ENCODE measurements around the gene USP44.
"Not testable (repeated sequence)": the region's sequence is repeated elsewhere in the genome, so short reads cannot be mapped to it uniquely, and the experiment has no call there.

Gene USP44

GRCh38 chr12:95484524-95484923 lies 66.8 kb downstream of the USP44 start:
- peak; percentile 38 for DNase-seq (ENCODE audit: low read depth)
- no peak overlapping the region for H3K4me3 ChIP-seq (ENCODE audit: control insufficient read depth, low read depth, low read length)
- TF ChIP-seq, protein P1, sequence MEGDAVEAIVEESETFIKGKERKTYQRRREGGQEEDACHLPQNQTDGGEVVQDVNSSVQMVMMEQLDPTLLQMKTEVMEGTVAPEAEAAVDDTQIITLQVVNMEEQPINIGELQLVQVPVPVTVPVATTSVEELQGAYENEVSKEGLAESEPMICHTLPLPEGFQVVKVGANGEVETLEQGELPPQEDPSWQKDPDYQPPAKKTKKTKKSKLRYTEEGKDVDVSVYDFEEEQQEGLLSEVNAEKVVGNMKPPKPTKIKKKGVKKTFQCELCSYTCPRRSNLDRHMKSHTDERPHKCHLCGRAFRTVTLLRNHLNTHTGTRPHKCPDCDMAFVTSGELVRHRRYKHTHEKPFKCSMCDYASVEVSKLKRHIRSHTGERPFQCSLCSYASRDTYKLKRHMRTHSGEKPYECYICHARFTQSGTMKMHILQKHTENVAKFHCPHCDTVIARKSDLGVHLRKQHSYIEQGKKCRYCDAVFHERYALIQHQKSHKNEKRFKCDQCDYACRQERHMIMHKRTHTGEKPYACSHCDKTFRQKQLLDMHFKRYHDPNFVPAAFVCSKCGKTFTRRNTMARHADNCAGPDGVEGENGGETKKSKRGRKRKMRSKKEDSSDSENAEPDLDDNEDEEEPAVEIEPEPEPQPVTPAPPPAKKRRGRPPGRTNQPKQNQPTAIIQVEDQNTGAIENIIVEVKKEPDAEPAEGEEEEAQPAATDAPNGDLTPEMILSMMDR (conservative IDR thresholded peaks at IDR 0.05; ENCODE audit: control insufficient read depth, insufficient read depth, low read depth, low read length): no peak

DNA sequence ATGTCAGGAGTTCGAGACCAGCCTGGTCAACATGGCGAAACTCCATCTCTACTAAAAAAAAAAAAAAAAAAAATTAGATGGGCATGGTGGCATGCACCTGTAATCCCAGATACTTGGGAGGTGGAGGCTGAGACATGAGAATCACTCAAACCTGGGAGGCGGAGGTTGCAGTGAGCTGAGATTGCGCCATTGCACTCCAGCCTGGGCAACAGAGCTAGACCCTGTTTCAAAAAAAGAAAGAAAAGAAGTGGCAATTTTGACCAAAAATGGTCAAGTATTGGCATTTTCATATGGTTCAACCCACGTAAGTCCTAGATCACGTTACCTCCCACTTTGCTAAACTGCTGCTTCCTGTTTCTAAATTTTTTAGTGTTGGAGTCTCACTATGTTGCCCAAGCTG lies 68.7 kb downstream of the USP44 start:
- DNase-seq (ENCODE audit: low read depth); H3K4me3 ChIP-seq (ENCODE audit: control insufficient read depth, low read depth, low read length): not testable (repeated sequence)

DNA sequence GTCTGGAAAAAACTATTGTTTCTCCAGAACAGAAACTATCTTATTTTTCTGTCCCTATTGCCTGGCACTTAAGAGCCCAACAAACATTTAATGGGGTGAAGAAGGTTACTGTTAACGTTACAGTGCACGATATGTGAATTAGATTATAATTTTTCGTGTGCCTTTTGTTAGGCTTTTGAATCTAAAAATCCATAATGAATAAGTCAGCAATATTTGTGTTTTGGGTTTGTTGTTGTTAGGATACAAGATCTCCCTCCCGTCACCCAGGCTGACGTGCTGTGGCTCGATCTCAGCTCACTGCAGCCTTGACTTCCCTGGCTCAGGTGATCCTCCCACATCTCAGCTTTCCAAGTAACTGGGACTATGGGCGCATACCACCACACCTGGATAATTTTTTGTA lies 69.4 kb downstream of the USP44 start:
- no peak for DNase-seq (ENCODE audit: low read depth)
- no peak overlapping the region for H3K4me3 ChIP-seq (ENCODE audit: control insufficient read depth, low read depth, low read length)
- TF ChIP-seq, protein P1 (conservative IDR thresholded peaks at IDR 0.05; ENCODE audit: control insufficient read depth, insufficient read depth, low read depth, low read length): no peak

GRCh38 chr12:95481072-95481471 lies 70.2 kb downstream of the USP44 start:
- DNase-seq (ENCODE audit: low read depth): no peak

DNA sequence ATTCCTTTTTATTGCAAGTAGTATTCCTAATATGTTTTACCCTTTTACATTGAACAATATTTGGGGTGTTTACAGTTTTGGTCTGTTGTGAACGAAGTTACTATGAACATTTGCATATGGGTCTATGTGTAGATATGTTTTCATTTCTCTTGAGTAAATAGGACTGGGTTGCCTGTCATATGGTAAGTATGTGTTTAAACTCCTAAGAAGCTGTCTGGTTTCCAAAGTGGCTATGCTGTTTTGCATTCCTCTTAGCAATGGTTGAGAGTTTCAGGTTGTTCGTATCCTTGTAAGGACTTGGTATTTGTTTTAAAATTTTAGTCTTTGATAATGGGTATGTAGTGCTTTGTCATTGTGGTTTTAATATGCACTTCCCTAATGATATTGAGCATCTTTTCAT lies 71.0 kb downstream of the USP44 start:
- DNase-seq (ENCODE audit: low read depth): no peak
- no peak overlapping the region for H3K4me3 ChIP-seq (ENCODE audit: control insufficient read depth, low read depth, low read length)
- TF ChIP-seq, protein P1 (conservative IDR thresholded peaks at IDR 0.05; ENCODE audit: control insufficient read depth, insufficient read depth, low read depth, low read length): no peak

More at GRCh38 chr12:95481072-95481471, 70.2 kb downstream of the USP44 start:
- H3K4me3 ChIP-seq (ENCODE audit: control insufficient read depth, low read depth, low read length): no peak overlapping the region
- TF ChIP-seq, protein P1 (conservative IDR thresholded peaks at IDR 0.05; ENCODE audit: control insufficient read depth, insufficient read depth, low read depth, low read length): no peak

DNA sequence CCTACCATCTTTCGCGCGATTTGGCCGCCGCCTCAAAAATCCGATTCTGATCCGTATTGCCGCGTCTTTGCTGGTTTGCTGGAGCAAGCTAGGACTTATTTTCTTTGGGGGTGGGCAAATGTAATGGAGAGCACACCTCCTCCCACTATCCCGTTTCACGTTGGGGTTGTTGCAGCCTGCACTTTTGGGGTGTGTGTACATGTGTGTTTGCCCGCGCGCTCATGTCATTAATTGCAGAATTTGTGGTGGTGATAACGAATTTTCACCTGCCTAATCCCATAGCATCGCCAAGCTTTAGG lies 76.7 kb downstream of the USP44 start:
- peak overlapping the region; percentile 98 for H3K4me3 ChIP-seq (ENCODE audit: control insufficient read depth, low read depth, low read length)
- DNase-seq (ENCODE audit: low read depth): no peak
- TF ChIP-seq, protein P1 (conservative IDR thresholded peaks at IDR 0.05; ENCODE audit: control insufficient read depth, insufficient read depth, low read depth, low read length): no peak

DNA sequence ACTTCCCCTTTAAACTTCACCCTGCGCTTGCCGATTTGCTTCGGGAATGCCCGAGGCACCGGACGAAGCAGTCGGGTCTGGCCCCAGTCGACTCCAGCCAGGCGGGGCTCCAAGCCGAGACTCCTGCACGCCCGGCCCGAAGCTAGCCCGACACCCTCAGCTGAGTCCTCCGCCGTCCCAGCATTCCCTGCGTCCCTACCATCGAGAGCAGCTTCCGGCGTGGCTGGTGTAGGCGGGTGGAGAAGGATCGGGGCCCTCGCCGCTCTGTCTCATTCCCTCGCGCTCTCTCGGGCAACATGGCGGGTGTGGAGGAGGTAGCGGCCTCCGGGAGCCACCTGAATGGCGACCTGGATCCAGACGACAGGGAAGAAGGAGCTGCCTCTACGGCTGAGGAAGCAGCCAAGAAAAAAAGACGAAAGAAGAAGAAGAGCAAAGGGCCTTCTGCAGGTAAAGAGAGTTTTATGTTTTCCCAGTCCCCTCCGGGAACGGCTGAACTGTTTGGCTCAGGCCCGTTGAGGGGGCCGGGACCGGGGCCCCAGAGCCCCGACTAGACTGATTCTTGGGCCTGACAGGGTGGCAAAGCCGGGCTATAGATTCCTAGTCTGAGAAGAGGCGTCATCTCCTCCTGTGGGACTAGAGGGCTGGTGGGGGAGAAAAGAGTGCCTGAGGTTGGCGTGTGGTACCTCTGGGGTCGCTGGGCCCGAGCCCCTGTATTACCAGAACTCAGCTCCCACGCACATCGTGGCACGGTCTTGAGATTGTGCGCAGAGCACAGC lies 77.2 kb downstream of the USP44 start, which contains the start of gene METAP2:
Gene METAP2, plus strand, starts transcription at position 269 of the 776 bp plus-strand sequence. Its CDS starts 28 bp downstream, at position 297.
- peak; percentile 96 for DNase-seq (ENCODE audit: low read depth)
- peak within 1 kb of the TSS; percentile 98 for H3K4me3 ChIP-seq (ENCODE audit: control insufficient read depth, low read depth, low read length)
- TF ChIP-seq, protein P1 (conservative IDR thresholded peaks at IDR 0.05; ENCODE audit: control insufficient read depth, insufficient read depth, low read depth, low read length): no peak
